EH (cell line): Measurements from ENCODE around the gene ZNF765.
A peak's percentile ranks its signal among the peaks of the same experiment; 100 is the strongest.
"Not testable (repeated sequence)": the region's sequence is repeated elsewhere in the genome, so short reads cannot be mapped to it uniquely, and the experiment has no call there.

Source experiments
- DNase-seq: peaks from one replicate; pipeline ENCODE4 v3.0.0-alpha.2; 2015; ENCODE audit warnings: low read depth

ZNF765 gene

GRCh38 chr19:53422551-53422950, 27.6 kb downstream of the ZNF765 start:
- DNase-seq, result no peak

- not testable (repeated sequence) for DNase-seq
Observed at GRCh38 chr19:53423074-53423473, 28.1 kb downstream of the ZNF765 start.

GRCh38 chr19:53423680-53424079, 28.7 kb downstream of the ZNF765 start:
- peak; percentile 25 for DNase-seq

GRCh38 chr19:53424968-53425597, 30.1 kb downstream of the ZNF765 start:
- DNase-seq, result peak; percentile 62

DNA sequence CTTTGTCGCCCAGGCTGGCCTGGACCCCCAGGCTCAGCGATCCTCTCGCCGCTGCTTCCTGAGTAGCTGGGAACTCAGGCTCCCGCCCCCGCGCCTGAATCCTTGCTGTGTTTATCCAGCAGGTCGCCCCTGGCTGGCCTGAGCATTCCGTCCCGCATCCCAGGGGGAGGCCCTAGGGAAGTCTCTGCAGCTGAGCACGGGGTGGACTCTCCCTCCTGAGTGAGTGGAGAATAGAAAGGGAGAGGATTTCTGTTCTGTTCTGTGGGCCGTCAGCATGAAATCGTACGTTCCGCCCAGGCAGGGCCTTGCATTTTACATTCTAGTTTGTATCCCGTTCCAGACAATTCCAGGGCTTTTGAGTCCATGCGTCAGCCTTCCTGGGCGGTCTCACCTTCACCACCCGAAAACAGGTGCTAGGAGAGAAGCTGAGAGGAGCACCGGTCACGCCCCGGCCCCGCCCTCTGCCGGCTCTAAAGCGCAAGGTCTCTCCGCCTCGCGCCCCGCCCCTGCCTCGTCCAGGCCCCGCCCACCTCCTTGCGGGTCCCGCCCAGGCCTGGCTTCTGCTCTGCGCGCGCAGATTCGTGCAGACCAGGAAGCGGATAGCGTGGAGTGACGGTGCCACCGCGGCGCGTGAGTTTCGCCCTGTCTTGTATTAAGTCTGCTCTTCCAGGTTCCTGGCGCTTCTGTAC, 36.6 kb downstream of the ZNF765 start, which contains the start of gene ZNF761:
Gene ZNF761 (plus strand): TSS at position 586 of the 689 bp plus-strand sequence. CDS start 15,285 bp downstream, outside the sequence.
- DNase-seq, result peak; percentile 90

DNA sequence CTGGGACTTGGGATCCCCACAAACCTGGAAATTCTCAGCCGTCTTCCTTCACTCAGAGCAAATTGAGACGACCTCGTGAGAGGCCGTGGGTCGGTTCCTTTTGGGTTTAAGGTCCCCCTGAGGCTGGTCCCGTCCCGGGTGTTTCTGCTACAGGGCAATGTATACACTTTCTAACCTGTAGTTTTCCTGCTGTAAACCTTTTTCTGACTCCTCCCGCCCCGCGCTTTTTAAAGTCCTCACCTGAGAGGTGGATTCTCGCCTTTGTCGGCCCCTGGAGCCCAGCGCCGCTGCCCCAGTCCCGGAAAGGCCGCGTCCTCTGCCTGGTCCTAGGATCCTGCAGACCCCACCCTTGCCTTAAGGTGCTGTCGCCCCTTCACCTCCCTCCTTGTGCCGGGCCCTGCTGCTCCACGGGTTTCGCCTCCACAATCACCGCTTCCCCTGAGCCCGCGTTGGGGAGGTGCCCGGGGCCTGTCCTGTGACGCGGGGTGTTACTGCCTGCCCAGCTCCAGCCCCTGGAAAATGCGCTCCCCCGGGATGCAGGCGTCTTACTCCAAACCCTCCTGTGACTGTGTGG, 37.2 kb downstream of the ZNF765 start:
- peak; percentile 56 for DNase-seq

DNA sequence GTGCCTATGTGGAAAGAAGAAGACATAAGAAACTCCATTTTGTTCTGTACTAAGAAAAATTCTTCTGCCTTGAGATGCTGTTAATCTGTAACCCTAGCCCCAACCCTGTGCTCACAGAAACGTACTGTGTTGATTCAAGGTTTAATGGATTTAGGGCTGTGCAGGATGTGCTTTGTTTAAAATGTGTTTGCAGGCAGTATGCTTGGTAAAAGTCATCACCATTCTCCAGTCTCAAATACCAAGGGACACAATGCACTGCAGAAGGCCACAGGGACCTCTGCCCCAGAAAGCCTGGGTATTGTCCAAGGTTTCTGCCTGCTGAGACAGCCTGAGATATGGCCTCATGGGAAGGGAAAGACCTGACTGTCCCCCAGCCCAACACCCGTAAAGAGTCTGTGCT, 48.9 kb downstream of the ZNF765 start:
- DNase-seq, result not testable (repeated sequence)

GRCh38 chr19:53447196-53447595, 52.2 kb downstream of the ZNF765 start:
- DNase-seq, result not testable (repeated sequence)

DNA sequence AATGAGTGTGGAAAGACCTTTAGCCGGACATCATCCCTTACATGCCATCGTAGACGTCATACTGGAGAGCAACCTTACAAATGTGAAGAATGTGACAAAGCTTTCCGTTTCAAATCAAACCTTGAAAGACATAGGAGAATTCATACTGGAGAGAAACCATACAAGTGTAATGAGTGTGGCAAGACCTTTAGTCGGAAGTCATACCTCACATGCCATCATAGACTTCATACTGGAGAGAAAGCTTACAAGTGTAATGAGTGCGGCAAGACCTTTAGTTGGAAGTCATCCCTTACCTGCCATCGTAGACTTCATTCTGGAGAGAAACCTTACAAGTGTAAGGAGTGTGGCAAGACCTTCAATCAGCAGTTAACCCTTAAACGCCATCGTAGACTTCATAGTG, 60.9 kb downstream of the ZNF765 start:
- no peak for DNase-seq

DNA sequence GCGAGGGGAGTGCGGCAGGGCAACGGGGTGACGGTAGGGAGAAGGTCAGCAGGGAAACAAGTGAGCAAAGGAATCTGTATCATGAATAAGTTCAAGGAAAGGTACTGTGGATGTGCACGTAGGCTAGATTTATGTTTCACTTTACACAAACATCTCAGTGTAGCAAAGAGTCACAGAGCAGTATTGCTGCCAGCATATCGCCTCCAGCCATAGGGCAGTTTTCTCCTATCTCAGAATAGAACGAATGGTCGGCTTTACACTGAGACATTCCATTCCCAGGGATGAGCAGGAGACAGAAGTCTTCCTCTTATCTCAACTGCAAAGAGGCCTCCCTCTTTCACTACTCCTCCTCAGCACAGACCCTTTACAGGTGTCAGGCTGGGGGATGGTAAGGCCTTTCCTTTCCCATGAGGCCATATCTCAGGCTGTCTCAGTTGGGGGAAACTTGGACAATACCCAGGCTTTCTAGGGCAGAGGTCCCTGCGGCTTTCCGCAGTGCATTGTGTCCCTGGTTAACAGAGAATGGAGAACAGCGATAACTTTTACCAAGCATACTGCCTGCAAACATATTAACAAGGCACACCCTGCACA, 65.3 kb downstream of the ZNF765 start:
- DNase-seq, result not testable (repeated sequence)

DNA sequence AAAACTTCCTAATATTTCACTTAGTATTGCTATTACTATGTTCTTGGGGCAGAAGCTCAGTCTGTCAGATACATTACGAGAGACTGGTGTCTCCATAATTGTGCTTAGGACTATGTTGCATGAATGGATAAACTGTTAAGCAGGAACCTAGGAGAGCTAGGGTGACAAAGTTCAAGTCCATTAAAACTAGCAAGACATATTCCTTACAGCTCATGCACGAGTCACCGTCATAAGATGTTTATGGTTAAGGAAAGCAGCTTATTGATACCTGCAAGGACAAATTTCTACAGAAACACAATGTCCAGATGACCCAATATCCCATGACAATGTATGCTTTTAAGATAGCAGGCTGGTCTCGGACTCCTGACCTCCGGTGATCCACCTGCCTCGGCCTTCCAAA, 66.9 kb downstream of the ZNF765 start:
- DNase-seq, result no peak

DNA sequence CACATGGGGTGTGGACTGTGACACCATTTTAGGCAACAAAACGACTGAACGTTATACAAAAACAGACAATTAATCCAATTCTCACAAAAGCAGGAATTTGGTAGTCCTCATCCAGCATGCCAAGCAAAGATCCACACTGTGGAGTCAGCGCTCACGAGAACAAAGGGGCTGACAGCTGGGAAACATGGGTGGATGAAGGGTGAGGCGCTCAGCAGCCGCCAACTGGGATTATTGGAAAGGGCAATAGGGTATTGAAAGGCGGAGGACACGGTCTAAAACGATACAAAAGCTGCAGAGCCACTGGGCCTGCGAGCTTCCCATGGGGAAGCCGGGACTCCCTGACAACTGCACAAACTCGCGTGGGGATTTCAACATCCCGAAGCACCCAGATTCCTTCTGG, 67.9 kb downstream of the ZNF765 start:
- DNase-seq, result no peak

- peak; percentile 8 for DNase-seq
Observed at GRCh38 chr19:53463263-53463662, 68.3 kb downstream of the ZNF765 start.

DNA sequence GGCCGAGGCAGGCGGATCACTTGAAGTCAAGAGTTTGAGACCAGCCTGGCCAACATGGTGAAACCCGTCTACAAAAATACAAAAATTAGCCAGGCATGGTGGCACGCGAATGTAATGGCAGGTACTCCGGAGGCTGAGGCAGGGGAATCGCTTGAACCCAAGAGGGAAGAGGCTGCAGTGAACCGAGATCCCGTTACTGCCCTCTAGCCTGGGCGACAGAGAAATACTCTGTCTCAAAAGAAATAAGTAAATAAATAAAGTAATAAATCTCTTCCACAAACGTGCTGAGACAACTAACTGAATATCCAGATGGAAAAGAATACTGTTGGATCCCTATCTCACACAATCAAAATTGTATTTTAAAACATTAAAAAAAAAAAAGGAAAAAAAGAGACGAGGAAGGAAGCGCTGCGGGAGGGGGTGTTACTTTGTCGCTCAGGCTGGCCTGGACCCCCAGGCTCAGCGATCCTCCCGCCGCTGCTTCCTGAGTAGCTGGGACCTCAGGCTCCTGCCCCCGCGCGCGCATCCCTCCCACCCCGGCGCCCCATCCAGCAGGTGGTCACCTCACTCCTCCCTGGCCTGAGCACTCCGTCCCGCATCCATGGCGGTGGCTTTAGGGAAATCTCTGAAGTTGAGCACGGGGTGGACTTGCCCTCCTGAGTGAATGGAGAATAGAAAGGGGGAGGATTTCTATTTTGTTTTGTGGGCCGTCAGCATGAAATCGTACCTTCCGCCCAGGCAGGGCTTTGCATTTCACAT, 72.0 kb downstream of the ZNF765 start:
- DNase-seq, result no peak

DNA sequence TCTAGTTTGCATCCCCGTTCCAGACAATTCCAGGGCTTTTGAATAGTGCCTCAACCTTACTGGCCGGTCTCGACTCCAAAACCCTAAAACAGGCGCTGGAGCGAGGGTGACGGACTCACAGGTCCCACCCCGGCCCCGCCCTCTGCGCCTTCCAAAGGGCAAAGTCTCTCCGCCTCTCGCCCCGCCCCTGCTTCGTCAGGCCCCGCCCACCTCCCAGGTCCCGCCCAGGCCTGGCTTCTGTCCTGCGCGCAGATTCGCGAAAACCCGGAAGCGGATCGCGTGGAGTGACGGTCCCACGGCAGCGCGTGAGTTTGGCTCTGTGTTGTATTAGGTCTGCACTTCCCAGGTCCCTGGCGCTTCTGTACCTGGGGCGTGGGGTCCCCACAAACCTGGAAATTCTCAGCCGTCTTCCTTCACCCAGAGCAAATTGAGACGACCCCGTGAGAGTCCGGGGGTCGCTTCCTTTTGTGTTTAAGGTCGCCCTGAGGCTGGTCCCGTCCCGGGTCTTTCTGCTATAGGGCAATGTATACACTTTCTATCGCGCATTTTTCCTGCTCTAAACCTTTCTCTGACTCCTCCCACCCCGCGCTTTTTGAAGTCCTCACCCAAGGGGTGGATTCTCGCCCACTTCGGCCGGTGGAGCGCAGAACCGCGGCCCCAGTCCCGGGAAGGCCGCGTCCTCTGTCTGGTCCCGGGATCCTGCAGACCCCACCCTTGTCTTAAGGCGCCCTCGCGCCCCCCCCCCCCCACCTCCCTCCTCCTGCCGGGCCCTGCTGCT, 72.7 kb downstream of the ZNF765 start, which contains the start of gene ZNF813:
Gene ZNF813 (plus strand): TSS at position 249 of the 778 bp plus-strand sequence. CDS start 16,090 bp downstream, outside the sequence.
- DNase-seq, result peak; percentile 87

GRCh38 chr19:53468628-53469027, 73.7 kb downstream of the ZNF765 start:
- not testable (repeated sequence) for DNase-seq

- no peak for DNase-seq
Observed at GRCh38 chr19:53471916-53472315, 77.0 kb downstream of the ZNF765 start.

DNA sequence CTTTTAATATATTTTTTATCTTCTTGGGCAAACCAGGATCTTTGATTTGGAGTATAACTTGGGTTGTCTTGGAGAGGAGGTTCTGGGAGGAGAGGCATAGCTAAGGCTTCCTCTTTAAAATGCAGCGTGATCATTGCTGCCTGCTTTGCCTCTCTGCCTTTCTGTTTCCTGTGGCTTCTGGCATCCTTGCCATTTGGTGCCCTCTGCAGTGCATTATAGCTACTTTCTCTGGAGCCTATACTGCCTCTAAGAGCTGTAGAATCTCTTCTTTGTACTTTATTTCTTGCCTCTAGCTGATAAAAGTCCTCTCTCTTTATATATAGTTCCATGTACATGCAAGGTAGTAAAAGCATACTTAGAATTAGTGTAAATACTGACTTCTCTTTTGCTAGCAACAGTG, 79.9 kb downstream of the ZNF765 start:
- not testable (repeated sequence) for DNase-seq

GRCh38 chr19:53475470-53475869, 80.5 kb downstream of the ZNF765 start:
- DNase-seq, result not testable (repeated sequence)
